Stomach (tissue), 4 donors: ENCODE data around the gene DCDC2C.

Source experiments
- POLR2A ChIP-seq, 4 donors: fragments of 450-650 bp; IDR thresholded peaks; one replicate each; pipeline ENCODE4 v1.6.1; 2016; ENCODE audit warnings: antibody characterized with exemption in 4 of 4, control low read depth in 2 of 4, mild to moderate bottlenecking in 1 of 4, moderate library complexity in 1 of 4
- POLR2AphosphoS5 ChIP-seq, 3 donors: sonication (generic); formaldehyde crosslinking; IDR thresholded peaks; one replicate each; pipeline ENCODE4 v1.6.1; 2016; ENCODE audit warnings: antibody characterized with exemption in 3 of 3
- TF ChIP-seq, protein P1 (sequence below), 7 experiments: fragments of 450-650 bp in 4 of 7; fragments of 200-600 bp in 3 of 7; sonication (generic) in 3 of 7; IDR thresholded peaks; one replicate each; pipeline ENCODE4 v1.5.1; 2016 to 2019; ENCODE audit warnings: antibody characterized with exemption in 7 of 7, control low read depth in 2 of 7, mild to moderate bottlenecking in 1 of 7

- TF ChIP-seq POLR2AphosphoS5 (IDR thresholded peaks at IDR 0.05), result no peak
- TF ChIP-seq, protein P1, sequence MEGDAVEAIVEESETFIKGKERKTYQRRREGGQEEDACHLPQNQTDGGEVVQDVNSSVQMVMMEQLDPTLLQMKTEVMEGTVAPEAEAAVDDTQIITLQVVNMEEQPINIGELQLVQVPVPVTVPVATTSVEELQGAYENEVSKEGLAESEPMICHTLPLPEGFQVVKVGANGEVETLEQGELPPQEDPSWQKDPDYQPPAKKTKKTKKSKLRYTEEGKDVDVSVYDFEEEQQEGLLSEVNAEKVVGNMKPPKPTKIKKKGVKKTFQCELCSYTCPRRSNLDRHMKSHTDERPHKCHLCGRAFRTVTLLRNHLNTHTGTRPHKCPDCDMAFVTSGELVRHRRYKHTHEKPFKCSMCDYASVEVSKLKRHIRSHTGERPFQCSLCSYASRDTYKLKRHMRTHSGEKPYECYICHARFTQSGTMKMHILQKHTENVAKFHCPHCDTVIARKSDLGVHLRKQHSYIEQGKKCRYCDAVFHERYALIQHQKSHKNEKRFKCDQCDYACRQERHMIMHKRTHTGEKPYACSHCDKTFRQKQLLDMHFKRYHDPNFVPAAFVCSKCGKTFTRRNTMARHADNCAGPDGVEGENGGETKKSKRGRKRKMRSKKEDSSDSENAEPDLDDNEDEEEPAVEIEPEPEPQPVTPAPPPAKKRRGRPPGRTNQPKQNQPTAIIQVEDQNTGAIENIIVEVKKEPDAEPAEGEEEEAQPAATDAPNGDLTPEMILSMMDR (IDR thresholded peaks at IDR 0.05), result no peak
- no peak for TF ChIP-seq POLR2A (IDR thresholded peaks at IDR 0.05)
Measured at GRCh38 chr2:3730646-3731045, 27.3 kb downstream of the DCDC2C start.
